Neutrophil (primary cell): Measurements from ENCODE around the gene ARHGEF39.

Experiments used
- H3K27ac ChIP-seq: fragments of 200-600 bp; sonication (generic); 2 replicates; pipeline ENCODE4 v1.5.1; 2016; ENCODE audit warnings: mild to moderate bottlenecking, moderate library complexity
- H3K27me3 ChIP-seq: fragments of 200-600 bp; sonication (generic); 2 replicates; pipeline ENCODE4 v1.6.0; 2016; ENCODE audit warnings: mild to moderate bottlenecking
- H3K36me3 ChIP-seq: fragments of 200-600 bp; sonication (generic); 2 replicates; pipeline ENCODE4 v1.5.1; 2017
- H3K4me1 ChIP-seq, 2 experiments: fragments of 200-600 bp in 1 of 2; sonication (generic) in 1 of 2; 1 replicate in 1 of 2; 2 replicates in 1 of 2; pipeline versions ENCODE4 v1.5.1 to v1.6.1; 2013 to 2016; ENCODE audit warnings: low read depth in 1 of 2, low read length in 1 of 2, mild to moderate bottlenecking in 1 of 2, moderate library complexity in 1 of 2; ENCODE audit not compliant: control insufficient read depth in 1 of 2, insufficient read depth in 1 of 2
- H3K4me3 ChIP-seq, 2 experiments: fragments of 200-600 bp in 1 of 2; sonication (generic) in 1 of 2; 1 replicate in 1 of 2; 2 replicates in 1 of 2; pipeline ENCODE4 v1.5.1; 2013 to 2016; ENCODE audit warnings: low read depth in 1 of 2, low read length in 1 of 2, mild to moderate bottlenecking in 1 of 2, moderate library complexity in 1 of 2
- H3K9me3 ChIP-seq: fragments of 200-600 bp; sonication (generic); 2 replicates; pipeline ENCODE4 v1.5.1; 2016
- TF ChIP-seq, protein P1 (sequence below): fragments of 200-600 bp; sonication (generic); IDR thresholded peaks from 2 replicates; pipeline ENCODE4 v1.5.1; 2016; ENCODE audit warnings: antibody characterized with exemption

ARHGEF39 gene

DNA sequence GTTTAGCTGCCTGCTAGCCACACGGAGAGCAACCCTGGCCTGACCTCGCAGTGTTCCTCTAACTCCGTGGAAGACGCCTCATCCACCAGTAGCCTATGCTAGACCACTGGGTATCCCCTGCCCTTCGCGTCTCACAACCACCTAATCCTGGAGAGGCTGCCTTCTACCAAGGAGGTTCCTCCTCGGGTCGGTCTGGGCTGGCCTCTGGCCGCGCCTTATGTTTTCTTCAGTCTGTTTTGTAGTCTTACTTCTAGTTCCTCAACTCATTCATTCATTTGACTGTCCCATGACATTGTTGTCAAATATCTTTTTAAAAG is 26.3 kb upstream of the ARHGEF39 start:
- TF ChIP-seq, protein P1, sequence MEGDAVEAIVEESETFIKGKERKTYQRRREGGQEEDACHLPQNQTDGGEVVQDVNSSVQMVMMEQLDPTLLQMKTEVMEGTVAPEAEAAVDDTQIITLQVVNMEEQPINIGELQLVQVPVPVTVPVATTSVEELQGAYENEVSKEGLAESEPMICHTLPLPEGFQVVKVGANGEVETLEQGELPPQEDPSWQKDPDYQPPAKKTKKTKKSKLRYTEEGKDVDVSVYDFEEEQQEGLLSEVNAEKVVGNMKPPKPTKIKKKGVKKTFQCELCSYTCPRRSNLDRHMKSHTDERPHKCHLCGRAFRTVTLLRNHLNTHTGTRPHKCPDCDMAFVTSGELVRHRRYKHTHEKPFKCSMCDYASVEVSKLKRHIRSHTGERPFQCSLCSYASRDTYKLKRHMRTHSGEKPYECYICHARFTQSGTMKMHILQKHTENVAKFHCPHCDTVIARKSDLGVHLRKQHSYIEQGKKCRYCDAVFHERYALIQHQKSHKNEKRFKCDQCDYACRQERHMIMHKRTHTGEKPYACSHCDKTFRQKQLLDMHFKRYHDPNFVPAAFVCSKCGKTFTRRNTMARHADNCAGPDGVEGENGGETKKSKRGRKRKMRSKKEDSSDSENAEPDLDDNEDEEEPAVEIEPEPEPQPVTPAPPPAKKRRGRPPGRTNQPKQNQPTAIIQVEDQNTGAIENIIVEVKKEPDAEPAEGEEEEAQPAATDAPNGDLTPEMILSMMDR, result no peak
- H3K36me3 ChIP-seq, result peaks cover 14% of the 10 kb centered on the region
- H3K9me3 ChIP-seq, result no peaks in the 10 kb centered on the region
- H3K27me3 ChIP-seq, result peaks cover 27% of the 10 kb centered on the region
- peak overlapping the region; percentile 19 for H3K27ac ChIP-seq
- peaks cover 10 to 16% of the 10 kb centered on the region in 2 experiments for H3K4me1 ChIP-seq
- peak overlapping the region; percentile 67 to 92 for H3K4me3 ChIP-seq

DNA sequence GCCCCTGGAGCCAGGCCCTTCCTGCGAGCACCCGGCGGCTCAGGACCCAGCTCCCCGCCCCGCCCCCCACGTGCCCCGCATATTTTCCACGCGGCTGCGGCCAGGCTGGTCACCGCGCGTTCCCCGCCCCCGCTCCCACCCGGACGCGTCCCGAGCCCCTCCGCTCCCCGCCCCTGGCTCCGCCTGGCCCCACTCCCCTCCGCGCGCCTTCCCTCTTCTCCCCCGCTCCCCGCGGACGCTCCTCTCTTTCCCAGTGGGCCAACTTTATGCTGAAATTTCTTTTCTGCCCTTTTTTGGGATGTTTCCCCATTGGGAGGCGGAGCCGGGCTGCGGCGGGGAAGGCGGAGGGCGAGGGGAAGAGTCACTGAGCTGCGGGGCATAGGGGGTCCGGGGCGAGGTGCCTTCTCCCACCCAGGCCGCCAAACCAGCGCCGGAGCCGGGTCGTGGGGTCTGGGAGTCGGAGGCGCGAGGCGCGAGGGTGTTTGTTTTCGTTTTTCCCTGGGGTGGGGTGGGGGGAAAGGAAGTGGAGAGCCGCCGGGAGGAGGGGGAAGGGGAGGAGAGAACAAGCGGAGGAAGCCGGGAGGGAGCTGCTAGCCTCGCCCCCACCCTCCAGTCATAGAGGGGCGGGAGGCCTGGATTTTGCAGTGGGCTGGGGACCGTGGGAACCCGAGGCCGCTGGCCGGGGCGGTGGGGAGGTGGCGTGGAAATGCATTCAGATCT is 25.8 kb upstream of the ARHGEF39 start:
- Histone ChIP-seq H3K4me3 (peak overlapping the region; percentile 67 to 92), H3K9me3 (no peaks in the 10 kb centered on the region), H3K4me1 (peaks cover 10 to 16% of the 10 kb centered on the region in 2 experiments), H3K27me3 (peaks cover 27% of the 10 kb centered on the region), H3K27ac (peak overlapping the region; percentile 51), H3K36me3 (peaks cover 8% of the 10 kb centered on the region)
- TF ChIP-seq, protein P1, result no peak

- H3K27ac ChIP-seq, result peak overlapping the region; percentile 51
- peaks cover 27% of the 10 kb centered on the region for H3K27me3 ChIP-seq
- H3K9me3 ChIP-seq, result no peaks in the 10 kb centered on the region
- TF ChIP-seq, protein P1, result no peak
- peak overlapping the region; percentile 67 to 92 for H3K4me3 ChIP-seq
- H3K36me3 ChIP-seq, result peaks cover 4% of the 10 kb centered on the region
- peaks cover 10 to 16% of the 10 kb centered on the region in 2 experiments for H3K4me1 ChIP-seq
These were observed 25.3 kb upstream of the ARHGEF39 start for GRCh38 chr9:35690294-35690613.

- Histone ChIP-seq H3K4me1 (peaks cover 10 to 16% of the 10 kb centered on the region in 2 experiments), H3K36me3 (no peaks in the 10 kb centered on the region), H3K27me3 (peaks cover 27% of the 10 kb centered on the region), H3K4me3 (peak within 1 kb of the TSS; percentile 67 to 92), H3K9me3 (no peaks in the 10 kb centered on the region), H3K27ac (peak within 1 kb of the TSS; percentile 51)
- TF ChIP-seq, protein P1, result no peak
These were observed 24.7 kb upstream of the ARHGEF39 start, which contains the start of gene TPM2 for GRCh38 chr9:35689542-35690293. TSS of gene TPM2 (minus strand) at chr9:35689925. CDS start at chr9:35689817, 108 bp downstream.

GRCh38 chr9:35688558-35689541 is 23.9 kb upstream of the ARHGEF39 start:
- H3K36me3 ChIP-seq, result no peaks in the 10 kb centered on the region
- peaks cover 10 to 16% of the 10 kb centered on the region in 2 experiments for H3K4me1 ChIP-seq
- H3K27me3 ChIP-seq, result peaks cover 27% of the 10 kb centered on the region
- TF ChIP-seq, protein P1, result no peak
- H3K27ac ChIP-seq, result no peak overlapping the region
- no peak overlapping the region for H3K4me3 ChIP-seq
- H3K9me3 ChIP-seq, result no peaks in the 10 kb centered on the region
